Measurements from ENCODE around the gene METTL1. TPM values are rescaled to one million over a fixed set of nuclear protein-coding genes. Genes with fewer than 3 reads are reported as not detected.

METTL1 gene
- total and polyA plus RNA-seq, 9 of the 15 experiments (the other 6 are each of a cell fraction or from before 2014, with no cell fraction given) = 12.6 to 65.9 (median 39.2) TPM

- Histone ChIP-seq H3K27ac (ENCODE audit: extremely low read depth, low read depth, low read length) (peak overlapping the region; percentile 37; the same call in 1 of the 3 replicates), H3K79me2 (ENCODE audit: control insufficient read depth, insufficient read depth, low read length) (no peaks in the 10 kb centered on the region), H3K36me3 (ENCODE audit: control insufficient read depth, insufficient read depth, low read length) (peaks cover under 1% of the 10 kb centered on the region; the same call in 1 of the 3 replicates), H3K9me1 (ENCODE audit: control insufficient read depth, insufficient read depth, low read length) (peaks cover 4% of the 10 kb centered on the region), H3K9ac (ENCODE audit: insufficient read depth in 1 of 2, low read depth in 2 of 2, low read length in 2 of 2) (peak overlapping the region in 1 of 2 experiments; percentile 23; a peak in 1 of 4 replicates), H3K4me1 (replicated peaks in 1 of 2; ENCODE audit: control insufficient read depth in 2 of 2, insufficient read depth in 2 of 2, low read length in 2 of 2) (peaks cover 9 to 17% of the 10 kb centered on the region in 2 experiments; a peak in 3 of 5 replicates), H3K4me2 (ENCODE audit: insufficient read depth, low read length) (no peak overlapping the region), H3K9me3 (replicated peaks; ENCODE audit: control insufficient read depth, insufficient read depth, low read depth, low read length) (no peaks in the 10 kb centered on the region), H3K27me3 (ENCODE audit: control insufficient read depth in 2 of 2, insufficient read depth in 2 of 2, low read length in 2 of 2) (no peaks in the 10 kb centered on the region), H4K20me1 (replicated peaks; ENCODE audit: control insufficient read depth, insufficient read depth, low read length) (no peaks in the 10 kb centered on the region; the same call in 1 of the 2 replicates), H2AFZ (ENCODE audit: low read depth, low read length) (peak overlapping the region; percentile 61), H3K4me3 (no peak overlapping the region)
- BruUV-seq (replicated peaks) = no TSS peak
- in situ Hi-C loops (cut with MboI) (no loop called here), intact Hi-C loops (cut with micrococcal nuclease) (no loop called here)
- no peak for ATAC-seq
- WGBS (ENCODE audit: insufficient coverage, low coverage, missing lambda C conversion rate) = 40% methylated on average over 3 of the region's 3 CpGs
- no peak for DNase-seq (ENCODE audit: extremely low read depth in 1 of 4, low spot score in 3 of 4)
- ChIA-PET CTCF (ENCODE audit: low intra/inter-chr PET ratio) (interaction anchor here (1.1 kb wide), 1 partner anchor 89 kb away, joined by 6 read pairs; no protein-coding TSS in a partner anchor), POLR2A (interaction anchor here (0.5 to 1.3 kb wide), 7 partner anchors 9 to 30 kb away, joined by 3 to 5 read pairs (median 4); no protein-coding TSS in a partner anchor)
- TF ChIP-seq EP400 (IDR thresholded peaks at IDR 0.05) (no peak), NR2C1 (IDR thresholded peaks at IDR 0.05) (peak; percentile 46; the same call in 1 of the 2 replicates), NR2C1 (tag; IDR thresholded peaks at IDR 0.05) (no peak), HDAC6 (IDR thresholded peaks at IDR 0.05; ENCODE audit: low read depth, low read length) (no peak), CCAR2 (IDR thresholded peaks at IDR 0.05; ENCODE audit: low read depth, low read length) (no peak), NR2C2 (CRISPR knock-in tag; IDR thresholded peaks at IDR 0.05) (no peak), NR2C2 (tag; IDR thresholded peaks at IDR 0.05) (peak; percentile 63), NR3C1 (CRISPR knock-in tag; IDR thresholded peaks at IDR 0.05) (no peak), ZNF75A (CRISPR knock-in tag; IDR thresholded peaks at IDR 0.05) (no peak), YY1 (IDR thresholded peaks at IDR 0.05; ENCODE audit: borderline replicate concordance in 1 of 3, control insufficient read depth in 1 of 3, extremely low read depth in 1 of 3, insufficient read depth in 3 of 3, insufficient read length in 1 of 3, insufficient replicate concordance in 2 of 3, low read depth in 1 of 3, low read length in 2 of 3) (peak in 1 of 3 experiments; percentile 53), ZNF384 (IDR thresholded peaks at IDR 0.05; ENCODE audit: low read depth, low read length) (0 out of 2 replicates have a peak, but pooled peaks have one; percentile 4), NR0B1 (IDR thresholded peaks at IDR 0.05; ENCODE audit: partially characterized antibody) (no peak), POU5F1 (IDR thresholded peaks at IDR 0.05; ENCODE audit: borderline replicate concordance, low read depth, low read length, partially characterized antibody) (no peak), ZNF589 (CRISPR knock-in tag; IDR thresholded peaks at IDR 0.05; ENCODE audit: low read depth) (0 out of 2 replicates have a peak, but pooled peaks have one; percentile 25)
- TF ChIP-seq, protein P1, sequence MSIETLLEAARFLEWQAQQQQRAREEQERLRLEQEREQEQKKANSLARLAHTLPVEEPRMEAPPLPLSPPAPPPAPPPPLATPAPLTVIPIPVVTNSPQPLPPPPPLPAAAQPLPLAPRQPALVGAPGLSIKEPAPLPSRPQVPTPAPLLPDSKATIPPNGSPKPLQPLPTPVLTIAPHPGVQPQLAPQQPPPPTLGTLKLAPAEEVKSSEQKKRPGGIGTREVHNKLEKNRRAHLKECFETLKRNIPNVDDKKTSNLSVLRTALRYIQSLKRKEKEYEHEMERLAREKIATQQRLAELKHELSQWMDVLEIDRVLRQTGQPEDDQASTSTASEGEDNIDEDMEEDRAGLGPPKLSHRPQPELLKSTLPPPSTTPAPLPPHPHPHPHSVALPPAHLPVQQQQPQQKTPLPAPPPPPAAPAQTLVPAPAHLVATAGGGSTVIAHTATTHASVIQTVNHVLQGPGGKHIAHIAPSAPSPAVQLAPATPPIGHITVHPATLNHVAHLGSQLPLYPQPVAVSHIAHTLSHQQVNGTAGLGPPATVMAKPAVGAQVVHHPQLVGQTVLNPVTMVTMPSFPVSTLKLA (conservative IDR thresholded peaks at IDR 0.05) = no peak
- FAIRE-seq = peak; percentile 71
Observed at GRCh38 chr12:57816001-57816854, 44.3 kb upstream of the METTL1 start.

Measured in K562 (cell line).